Kidney (tissue), 14 donors: ENCODE data around the gene GALNT14. TPM values are rescaled to one million over a fixed set of nuclear protein-coding genes. Genes with fewer than 3 reads are reported as not detected.

Source experiments
- DNase-seq, 5 donors: peaks; one replicate each; pipeline ENCODE4 v3.0.0-alpha.2; 2013 to 2020
- FAIRE-seq: peaks from 2 replicates; lab custom pipeline; 2012; peaks lifted over from hg19 to GRCh38; lab: Jason Lieb, UNC
- H3K27ac ChIP-seq, 2 donors: one replicate each; pipeline ENCODE4 v1.7.0; 2013; ENCODE audit warnings: low read depth in 2 of 2, low read length in 2 of 2, inconsistent platforms in 1 of 2
- H3K27me3 ChIP-seq: one replicate; pipeline ENCODE4 v1.7.1; 2013; ENCODE audit warnings: low read length, inconsistent platforms; ENCODE audit not compliant: control insufficient read depth, insufficient read depth
- H3K36me3 ChIP-seq, 3 donors: one replicate each; pipeline versions ENCODE4 v1.7.0 to v1.7.1; 2013; ENCODE audit warnings: low read length in 3 of 3, control low read depth in 1 of 3, inconsistent platforms in 1 of 3; ENCODE audit not compliant: insufficient read depth in 3 of 3, control insufficient read depth in 2 of 3
- H3K4me1 ChIP-seq, 3 donors: one replicate each; pipeline versions ENCODE4 v1.7.0 to v1.7.1; 2013; ENCODE audit warnings: low read length in 3 of 3, inconsistent platforms in 1 of 3, low read depth in 1 of 3; ENCODE audit not compliant: control insufficient read depth in 2 of 3, insufficient read depth in 2 of 3
- H3K4me3 ChIP-seq, 3 donors: one replicate each; pipeline versions ENCODE4 v1.7.0 to v1.8.1; 2013; ENCODE audit warnings: low read length in 3 of 3, control low read depth in 1 of 3, inconsistent platforms in 1 of 3
- H3K9ac ChIP-seq, 3 donors: one replicate each; pipeline versions ENCODE4 v1.7.0 to v1.7.1; 2013; ENCODE audit warnings: low read length in 3 of 3, control low read depth in 1 of 3, inconsistent platforms in 1 of 3
- H3K9me3 ChIP-seq, 3 donors: one replicate each; pipeline versions ENCODE4 v1.7.0 to v1.7.1; 2013; ENCODE audit warnings: low read length in 3 of 3, control low read depth in 1 of 3, inconsistent platforms in 1 of 3; ENCODE audit not compliant: control insufficient read depth in 2 of 3, insufficient read depth in 1 of 3
- intact Hi-C: fragments of 100-400 bp; cut with DNase I; formaldehyde crosslinking; loops from one replicate; pipeline ENCODE4 v1.11.1; 2022
- polyA plus RNA-seq: library from polyadenylated mRNA; stranded (reverse); fragments of 350-450 nt; fragmentation: Illumina TruSeq; extraction: RNeasy Lipid Tissue Mini Kit (QIAGEN cat#74804); gene quantifications from one replicate; pipeline ENCODE4 v1.2.3, GENCODE V29; 2014; ENCODE audit warnings: low read depth, low replicate concordance; ENCODE audit not compliant: insufficient read depth
- total RNA-seq: library from RNA; stranded (reverse); fragmentation: NEBNext Ultra II Directional; extraction: Animal tissue kit (Norgen Biotek cat#: 25700); gene quantifications from one replicate; pipeline ENCODE4 v1.2.1, GENCODE V29; 2021
- TF ChIP-seq, protein P1 (sequence below): IDR thresholded peaks from 3 replicates; pipeline ENCODE4 v1.5.1; 2012; ENCODE audit warnings: mild to moderate bottlenecking, moderate library complexity, borderline replicate concordance; ENCODE audit not compliant: insufficient read depth; ENCODE audit errors: extremely low read depth
- donor health status: control.
- donor health status: control.
- donor health status: control.
- donor health status: control.
- donor health status: control.
- donor health status: DM: yes; HTN: yes; CAD: no.
- donor health status: Normal renal cell carcinoma (clear cell type).

Gene GALNT14
- total and polyA plus RNA-seq, 2 donors from 2014 or later: 84.6 to 90.3 TPM

DNA sequence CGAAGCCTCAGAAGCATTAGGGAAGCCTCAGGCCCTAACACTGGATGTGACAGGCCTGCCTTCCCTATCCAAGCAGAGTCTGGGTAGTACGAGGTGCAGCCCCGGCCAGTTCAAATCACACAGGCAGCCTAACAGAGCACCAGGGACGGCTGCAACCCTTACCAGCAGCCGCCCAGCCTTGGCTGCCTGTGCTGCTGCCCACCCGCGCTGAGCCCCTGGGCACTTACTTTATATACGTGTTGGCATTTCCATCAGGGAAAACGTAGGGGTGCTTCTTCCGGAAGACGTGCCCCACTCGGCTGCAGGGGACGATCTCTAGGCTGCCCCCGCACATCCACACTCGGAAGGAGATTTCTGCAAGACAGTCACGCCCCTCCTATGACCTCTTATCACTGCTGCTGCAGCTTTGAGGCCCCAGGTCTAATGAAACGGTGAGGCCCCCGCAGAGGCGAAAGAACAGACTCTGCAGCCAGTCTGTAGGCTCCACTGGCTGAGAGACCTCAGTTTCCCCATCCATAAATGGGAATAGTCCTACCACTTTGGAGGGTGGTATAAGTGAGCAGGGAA lies 206.3 kb downstream of the GALNT14 start:
- DNase-seq (no peak), FAIRE-seq (no peak)
- TF ChIP-seq, protein P1, sequence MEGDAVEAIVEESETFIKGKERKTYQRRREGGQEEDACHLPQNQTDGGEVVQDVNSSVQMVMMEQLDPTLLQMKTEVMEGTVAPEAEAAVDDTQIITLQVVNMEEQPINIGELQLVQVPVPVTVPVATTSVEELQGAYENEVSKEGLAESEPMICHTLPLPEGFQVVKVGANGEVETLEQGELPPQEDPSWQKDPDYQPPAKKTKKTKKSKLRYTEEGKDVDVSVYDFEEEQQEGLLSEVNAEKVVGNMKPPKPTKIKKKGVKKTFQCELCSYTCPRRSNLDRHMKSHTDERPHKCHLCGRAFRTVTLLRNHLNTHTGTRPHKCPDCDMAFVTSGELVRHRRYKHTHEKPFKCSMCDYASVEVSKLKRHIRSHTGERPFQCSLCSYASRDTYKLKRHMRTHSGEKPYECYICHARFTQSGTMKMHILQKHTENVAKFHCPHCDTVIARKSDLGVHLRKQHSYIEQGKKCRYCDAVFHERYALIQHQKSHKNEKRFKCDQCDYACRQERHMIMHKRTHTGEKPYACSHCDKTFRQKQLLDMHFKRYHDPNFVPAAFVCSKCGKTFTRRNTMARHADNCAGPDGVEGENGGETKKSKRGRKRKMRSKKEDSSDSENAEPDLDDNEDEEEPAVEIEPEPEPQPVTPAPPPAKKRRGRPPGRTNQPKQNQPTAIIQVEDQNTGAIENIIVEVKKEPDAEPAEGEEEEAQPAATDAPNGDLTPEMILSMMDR: no peak
- Histone ChIP-seq H3K27me3 (no peaks in the 10 kb centered on the region), H3K36me3 (peaks cover 0 to 23% (median 4%) of the 10 kb centered on the region in 3 donors), H3K9ac (no peak overlapping the region), H3K9me3 (no peaks in the 10 kb centered on the region), H3K4me3 (no peak overlapping the region), H3K27ac (no peak overlapping the region), H3K4me1 (no peaks in the 10 kb centered on the region)
- intact Hi-C loops: no loop called here

- Histone ChIP-seq H3K4me1 (no peaks in the 10 kb centered on the region), H3K4me3 (no peak overlapping the region), H3K27ac (no peak overlapping the region), H3K9me3 (no peaks in the 10 kb centered on the region), H3K9ac (no peak overlapping the region), H3K36me3 (peaks cover 0 to 20% (median 4%) of the 10 kb centered on the region in 3 donors), H3K27me3 (no peaks in the 10 kb centered on the region)
- FAIRE-seq (no peak), DNase-seq (no peak)
- intact Hi-C loops: no loop called here
- TF ChIP-seq, protein P1: no peak
Measured at GRCh38 chr2:30930716-30931115, 207.5 kb downstream of the GALNT14 start.

DNA sequence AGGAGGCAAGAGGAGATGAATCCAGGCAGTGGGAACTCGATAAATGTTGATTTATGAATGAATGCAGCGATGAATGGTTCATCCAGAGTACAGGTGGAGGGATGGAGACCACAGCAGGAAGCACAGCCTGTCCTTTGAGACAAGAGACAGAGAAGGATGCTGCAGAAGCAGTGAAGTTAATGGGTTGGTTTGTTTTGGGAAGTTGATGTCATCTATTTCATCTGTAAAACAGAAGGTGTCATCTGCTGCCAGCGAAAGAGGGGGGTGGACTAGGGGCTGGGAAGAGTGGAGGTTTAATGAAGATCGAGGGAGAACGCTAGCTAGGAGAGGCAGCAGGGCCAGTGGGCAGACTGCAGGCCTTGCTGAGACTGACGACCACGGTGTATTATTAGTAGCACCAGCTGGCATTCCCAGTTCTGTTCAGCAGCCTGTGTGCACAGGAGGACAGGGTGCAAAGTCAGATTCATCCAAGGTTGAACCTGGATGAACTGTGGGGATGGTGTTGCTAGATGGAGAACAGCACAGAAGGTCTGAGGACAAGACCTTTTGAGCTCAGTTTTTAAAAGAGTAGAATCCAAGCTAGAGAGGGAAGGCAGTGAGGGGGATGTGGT lies 210.7 kb downstream of the GALNT14 start:
- Histone ChIP-seq H3K4me1 (no peaks in the 10 kb centered on the region), H3K27me3 (no peaks in the 10 kb centered on the region), H3K4me3 (no peak overlapping the region), H3K36me3 (peaks cover 0 to 33% (median 4%) of the 10 kb centered on the region in 3 donors), H3K27ac (no peak overlapping the region), H3K9me3 (no peaks in the 10 kb centered on the region), H3K9ac (no peak overlapping the region)
- DNase-seq (no peak), FAIRE-seq (no peak)
- intact Hi-C loops: no loop called here
- TF ChIP-seq, protein P1: no peak
